Effector memory CD4-positive, alpha-beta T cell (primary cell): Measurements from ENCODE around the gene PLSCR5.

Source experiments
- DNase-seq, 3 donors: peaks; one replicate each; pipeline ENCODE4 v3.0.0-alpha.2; 2020
- H3K27ac ChIP-seq: 2 replicates; pipeline ENCODE4 v1.7.0; 2013; ENCODE audit warnings: mild to moderate bottlenecking, low read length, moderate library complexity; ENCODE audit not compliant: insufficient read depth, poor library complexity, severe bottlenecking
- H3K27me3 ChIP-seq: replicated peaks from 2 replicates; pipeline ENCODE4 v1.7.0; 2013; ENCODE audit warnings: mild to moderate bottlenecking, low read length; ENCODE audit not compliant: insufficient read depth, control insufficient read depth, poor library complexity, severe bottlenecking
- H3K36me3 ChIP-seq: 2 replicates; pipeline ENCODE4 v1.7.0; 2013; ENCODE audit warnings: mild to moderate bottlenecking, low read length, moderate library complexity; ENCODE audit not compliant: control insufficient read depth, insufficient read depth
- H3K4me1 ChIP-seq: 2 replicates; pipeline ENCODE4 v1.7.0; 2013; ENCODE audit warnings: low read length, mild to moderate bottlenecking; ENCODE audit not compliant: control insufficient read depth, insufficient read depth, poor library complexity, severe bottlenecking
- H3K4me3 ChIP-seq: 2 replicates; pipeline ENCODE4 v1.7.0; 2013; ENCODE audit warnings: low read length, low read depth, mild to moderate bottlenecking; ENCODE audit not compliant: insufficient read depth, poor library complexity, severe bottlenecking
- H3K9me3 ChIP-seq: 2 replicates; pipeline ENCODE4 v1.7.0; 2013; ENCODE audit warnings: mild to moderate bottlenecking, low read length, moderate library complexity; ENCODE audit not compliant: control insufficient read depth

Gene PLSCR5

GRCh38 chr3:146561463-146561862, 43.7 kb downstream of the PLSCR5 start:
- Histone ChIP-seq H3K36me3 (no peaks in the 10 kb centered on the region), H3K4me3 (no peak overlapping the region), H3K27me3 (no peaks in the 10 kb centered on the region), H3K9me3 (no peaks in the 10 kb centered on the region), H3K27ac (no peak overlapping the region), H3K4me1 (no peaks in the 10 kb centered on the region)
- DNase-seq: no peak

- Histone ChIP-seq H3K4me1 (no peaks in the 10 kb centered on the region), H3K4me3 (no peak overlapping the region), H3K36me3 (no peaks in the 10 kb centered on the region), H3K27ac (no peak overlapping the region), H3K9me3 (no peaks in the 10 kb centered on the region), H3K27me3 (no peaks in the 10 kb centered on the region)
- DNase-seq: no peak
These were observed 44.5 kb downstream of the PLSCR5 start for GRCh38 chr3:146560678-146561077.

DNA sequence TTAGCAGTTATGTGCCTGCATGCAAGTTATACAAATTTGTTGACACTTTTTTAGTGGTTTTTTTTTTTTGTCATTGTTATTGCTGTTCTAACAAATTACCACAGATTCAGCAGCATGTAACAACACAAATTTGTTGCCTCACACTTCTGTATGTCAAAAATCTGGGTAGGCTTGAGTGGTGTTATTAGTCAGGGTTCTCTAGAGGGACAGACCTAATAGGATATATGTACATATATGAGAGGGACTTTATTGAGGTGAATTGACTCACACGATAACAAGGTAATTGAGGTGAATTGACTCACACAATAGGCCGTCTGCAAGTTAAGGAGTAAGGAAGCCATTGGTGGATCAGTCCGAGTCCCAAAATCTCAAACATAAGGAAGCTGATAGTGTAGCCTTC, 45.8 kb downstream of the PLSCR5 start:
- Histone ChIP-seq H3K9me3 (no peaks in the 10 kb centered on the region), H3K4me3 (no peak overlapping the region), H3K4me1 (no peaks in the 10 kb centered on the region), H3K27ac (no peak overlapping the region), H3K27me3 (no peaks in the 10 kb centered on the region), H3K36me3 (no peaks in the 10 kb centered on the region)
- DNase-seq: no peak

- Histone ChIP-seq H3K4me3 (no peak overlapping the region), H3K36me3 (no peaks in the 10 kb centered on the region), H3K27ac (no peak overlapping the region), H3K4me1 (no peaks in the 10 kb centered on the region), H3K27me3 (no peaks in the 10 kb centered on the region), H3K9me3 (no peaks in the 10 kb centered on the region)
- DNase-seq: no peak
These were observed 46.4 kb downstream of the PLSCR5 start for GRCh38 chr3:146558781-146559180.

GRCh38 chr3:146557745-146558144, 47.4 kb downstream of the PLSCR5 start:
- Histone ChIP-seq H3K9me3 (no peaks in the 10 kb centered on the region), H3K36me3 (no peaks in the 10 kb centered on the region), H3K27me3 (no peaks in the 10 kb centered on the region), H3K4me3 (no peak overlapping the region), H3K27ac (no peak overlapping the region), H3K4me1 (no peaks in the 10 kb centered on the region)
- no peak for DNase-seq

DNA sequence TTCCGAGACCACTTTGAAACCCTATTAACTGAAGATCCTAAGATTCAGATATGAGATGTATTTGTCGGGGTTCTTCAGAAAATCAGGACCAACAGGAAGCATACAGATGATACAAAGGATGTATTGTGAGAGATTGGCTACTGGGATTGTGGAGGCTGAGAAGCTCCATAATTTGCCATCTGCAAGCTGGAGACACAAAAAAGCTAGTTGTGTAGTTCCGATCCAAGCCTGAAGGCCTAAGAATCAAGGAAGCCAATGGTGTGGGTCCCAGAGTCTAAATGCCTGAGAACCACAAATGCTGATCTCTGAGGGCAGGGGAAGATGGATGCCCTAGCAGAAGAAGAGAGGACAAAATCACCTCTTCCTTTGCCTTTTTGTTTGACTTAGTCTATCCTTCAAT, 49.8 kb downstream of the PLSCR5 start:
- H3K27me3 ChIP-seq: no peaks in the 10 kb centered on the region
- H3K9me3 ChIP-seq: no peaks in the 10 kb centered on the region
- no peaks in the 10 kb centered on the region for H3K36me3 ChIP-seq
- H3K4me3 ChIP-seq: no peak overlapping the region
- DNase-seq: no peak
- no peak overlapping the region for H3K27ac ChIP-seq
- no peaks in the 10 kb centered on the region for H3K4me1 ChIP-seq

DNA sequence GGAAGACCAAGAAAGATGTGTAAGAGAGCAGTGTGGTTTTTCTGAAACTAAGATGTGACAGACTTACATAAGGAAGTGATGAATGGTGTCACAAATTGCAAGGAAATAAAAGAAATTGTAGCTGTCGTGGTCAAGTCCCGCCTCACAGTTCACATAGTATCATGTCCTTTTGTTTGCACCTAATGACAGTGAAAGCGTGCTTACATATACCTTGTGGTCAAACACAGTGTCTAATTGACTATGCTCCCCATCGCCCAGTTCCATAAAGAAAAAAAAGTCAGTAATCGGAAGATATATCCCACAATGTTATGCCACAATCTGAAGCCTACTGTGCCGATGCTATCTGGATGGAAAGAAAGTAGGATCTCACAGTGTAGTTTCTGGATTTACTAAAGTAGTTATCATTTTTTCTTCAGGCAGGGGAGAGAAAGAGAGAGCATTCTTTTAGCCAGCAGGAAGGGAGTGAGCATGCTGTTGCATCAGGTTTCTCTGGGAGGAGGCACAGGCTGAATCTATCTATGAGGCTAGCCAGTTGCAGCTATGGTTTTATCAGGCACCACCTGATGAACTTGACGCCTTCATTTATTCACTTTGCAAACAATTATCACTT, 50.9 kb downstream of the PLSCR5 start:
- no peaks in the 10 kb centered on the region for H3K27me3 ChIP-seq
- H3K4me3 ChIP-seq: no peak overlapping the region
- H3K36me3 ChIP-seq: no peaks in the 10 kb centered on the region
- no peak for DNase-seq
- no peak overlapping the region for H3K27ac ChIP-seq
- no peaks in the 10 kb centered on the region for H3K9me3 ChIP-seq
- H3K4me1 ChIP-seq: no peaks in the 10 kb centered on the region

- Histone ChIP-seq H3K4me3 (no peak overlapping the region), H3K4me1 (no peaks in the 10 kb centered on the region), H3K9me3 (no peaks in the 10 kb centered on the region), H3K27me3 (no peaks in the 10 kb centered on the region), H3K36me3 (no peaks in the 10 kb centered on the region), H3K27ac (no peak overlapping the region)
- no peak for DNase-seq
These were observed 54.2 kb downstream of the PLSCR5 start for GRCh38 chr3:146550743-146551510.

DNA sequence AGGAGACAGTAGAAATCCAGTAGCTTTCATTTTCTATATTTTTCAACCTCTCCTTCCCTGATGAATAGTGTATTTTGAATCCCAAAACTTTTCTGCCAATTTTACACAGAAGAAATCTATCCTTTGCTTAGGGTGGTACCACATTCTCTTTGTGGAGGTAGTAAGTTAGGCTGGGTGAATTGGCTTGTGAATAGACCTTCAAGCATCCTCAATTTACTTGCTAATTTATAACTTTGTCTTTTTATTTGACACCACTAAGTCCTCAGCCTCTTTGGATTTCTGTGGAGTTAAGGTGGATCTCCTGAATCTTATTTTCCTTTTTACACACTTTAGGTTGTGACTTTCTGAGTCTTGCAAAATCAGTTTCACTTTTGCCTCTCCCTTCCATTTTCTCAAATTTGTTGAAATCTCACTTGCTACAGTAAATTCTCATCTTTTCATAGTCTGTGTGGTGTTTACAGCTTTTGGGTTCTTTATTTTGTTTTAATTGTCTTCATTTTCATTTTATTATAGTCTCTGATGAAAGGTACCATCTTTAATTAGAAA, 55.0 kb downstream of the PLSCR5 start:
- H3K27ac ChIP-seq: no peak overlapping the region
- no peaks in the 10 kb centered on the region for H3K9me3 ChIP-seq
- no peaks in the 10 kb centered on the region for H3K4me1 ChIP-seq
- DNase-seq: no peak
- no peaks in the 10 kb centered on the region for H3K27me3 ChIP-seq
- H3K36me3 ChIP-seq: no peaks in the 10 kb centered on the region
- H3K4me3 ChIP-seq: no peak overlapping the region

- no peaks in the 10 kb centered on the region for H3K27me3 ChIP-seq
- H3K9me3 ChIP-seq: no peaks in the 10 kb centered on the region
- no peak for DNase-seq
- no peak overlapping the region for H3K27ac ChIP-seq
- H3K36me3 ChIP-seq: no peaks in the 10 kb centered on the region
- no peak overlapping the region for H3K4me3 ChIP-seq
- no peaks in the 10 kb centered on the region for H3K4me1 ChIP-seq
These were observed 57.8 kb downstream of the PLSCR5 start for GRCh38 chr3:146547235-146547835.
